ENCODE data around the gene GLP1R.

DNA sequence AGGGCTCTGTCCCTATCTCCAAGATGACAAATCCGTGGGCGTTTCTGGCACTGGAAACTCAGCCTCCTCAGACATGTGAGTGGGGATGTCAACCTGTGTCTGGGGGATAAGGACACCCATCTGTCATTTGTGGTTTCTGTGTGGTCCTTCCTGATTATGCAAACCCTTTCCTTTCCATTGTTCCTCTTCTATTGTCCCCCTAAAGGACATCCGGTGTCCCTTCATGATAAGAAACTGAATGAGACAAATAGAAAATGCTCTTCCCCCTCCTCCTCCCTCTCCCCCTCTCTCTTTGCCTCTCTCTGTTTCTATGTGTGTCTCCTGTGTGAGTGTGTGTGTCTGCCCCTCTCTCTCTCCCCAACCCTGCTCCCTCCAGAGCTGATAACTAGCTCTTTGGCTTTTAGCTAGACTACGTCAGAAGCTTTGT lies 11.5 kb upstream of the GLP1R start:
- no peak for TF ChIP-seq EZH2 (IDR thresholded peaks at IDR 0.05; ENCODE audit: borderline replicate concordance, low read depth, low read length, severe bottlenecking)
- TF ChIP-seq, protein P1, sequence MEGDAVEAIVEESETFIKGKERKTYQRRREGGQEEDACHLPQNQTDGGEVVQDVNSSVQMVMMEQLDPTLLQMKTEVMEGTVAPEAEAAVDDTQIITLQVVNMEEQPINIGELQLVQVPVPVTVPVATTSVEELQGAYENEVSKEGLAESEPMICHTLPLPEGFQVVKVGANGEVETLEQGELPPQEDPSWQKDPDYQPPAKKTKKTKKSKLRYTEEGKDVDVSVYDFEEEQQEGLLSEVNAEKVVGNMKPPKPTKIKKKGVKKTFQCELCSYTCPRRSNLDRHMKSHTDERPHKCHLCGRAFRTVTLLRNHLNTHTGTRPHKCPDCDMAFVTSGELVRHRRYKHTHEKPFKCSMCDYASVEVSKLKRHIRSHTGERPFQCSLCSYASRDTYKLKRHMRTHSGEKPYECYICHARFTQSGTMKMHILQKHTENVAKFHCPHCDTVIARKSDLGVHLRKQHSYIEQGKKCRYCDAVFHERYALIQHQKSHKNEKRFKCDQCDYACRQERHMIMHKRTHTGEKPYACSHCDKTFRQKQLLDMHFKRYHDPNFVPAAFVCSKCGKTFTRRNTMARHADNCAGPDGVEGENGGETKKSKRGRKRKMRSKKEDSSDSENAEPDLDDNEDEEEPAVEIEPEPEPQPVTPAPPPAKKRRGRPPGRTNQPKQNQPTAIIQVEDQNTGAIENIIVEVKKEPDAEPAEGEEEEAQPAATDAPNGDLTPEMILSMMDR (IDR thresholded peaks at IDR 0.05; ENCODE audit: borderline replicate concordance, extremely low read depth, low read length, poor library complexity, severe bottlenecking), result no peak

All from DND-41 (cell line).